Type B pancreatic cell (in vitro differentiated cells): Measurements from ENCODE around the gene PRKG1. TPM values are rescaled to one million over a fixed set of nuclear protein-coding genes. Genes with fewer than 3 reads are reported as not detected.
A peak's percentile ranks its signal among the peaks of the same experiment; 100 is the strongest.
"Not testable (repeated sequence)": the region's sequence is repeated elsewhere in the genome, so short reads cannot be mapped to it uniquely, and the experiment has no call there.

Experiments
- DNase-seq: peaks from one replicate; pipeline ENCODE4 v3.0.0; 2021; ENCODE audit warnings: mixed read lengths; ENCODE audit not compliant: unreplicated experiment; ENCODE audit errors: extremely low spot score
- H3K27ac Mint-ChIP-seq: 2 replicates; pipeline ENCODE4 v1.8.0; 2021; ENCODE audit warnings: mild to moderate bottlenecking, mixed read lengths
- H3K27me3 Mint-ChIP-seq: 2 replicates; pipeline ENCODE4 v1.8.0; 2021; ENCODE audit warnings: mixed read lengths
- H3K36me3 Mint-ChIP-seq: 2 replicates; pipeline ENCODE4 v1.8.0; 2021; ENCODE audit warnings: mixed read lengths
- H3K4me1 Mint-ChIP-seq: one replicate; pipeline ENCODE4 v1.8.0; 2021; ENCODE audit warnings: mixed read lengths; ENCODE audit not compliant: unreplicated experiment
- H3K4me3 Mint-ChIP-seq: 2 replicates; pipeline ENCODE4 v1.8.0; 2021; ENCODE audit warnings: mild to moderate bottlenecking, mixed read lengths
- H3K9me3 Mint-ChIP-seq: 2 replicates; pipeline ENCODE4 v1.8.0; 2021; ENCODE audit warnings: mixed read lengths
- CTCF ChIP-seq: fragments of 200-600 bp; sonication (generic); conservative IDR thresholded peaks from 2 replicates; pipeline ENCODE4 v1.5.0; 2021; ENCODE audit warnings: antibody characterized with exemption, mild to moderate bottlenecking
- total RNA-seq: library from RNA; stranded (reverse); gene quantifications from 2 replicates; pipeline ENCODE4 v1.2.1, GENCODE V29; 2021; ENCODE audit warnings: low replicate concordance

PRKG1 gene
- total RNA-seq, 1 donor from 2014 or later: 12.3 TPM

GRCh38 chr10:51569467-51569866 lies 495.2 kb downstream of the PRKG1 start:
- Mint-ChIP-seq H3K4me1 (peaks cover 5% of the 10 kb centered on the region), H3K36me3 (no peaks in the 10 kb centered on the region), H3K27ac (no peak overlapping the region), H3K27me3 (no peaks in the 10 kb centered on the region), H3K4me3 (no peak overlapping the region), H3K9me3 (no peaks in the 10 kb centered on the region)
- no peak for TF ChIP-seq CTCF
- no peak for DNase-seq

GRCh38 chr10:51574248-51575048 lies 500.2 kb downstream of the PRKG1 start:
- DNase-seq: no peak
- TF ChIP-seq CTCF: no peak
- Mint-ChIP-seq H3K36me3 (no peaks in the 10 kb centered on the region), H3K27me3 (no peaks in the 10 kb centered on the region), H3K4me3 (no peak overlapping the region), H3K9me3 (no peaks in the 10 kb centered on the region), H3K27ac (peak overlapping the region; percentile 59), H3K4me1 (no peaks in the 10 kb centered on the region)

- not testable (repeated sequence) for H3K36me3 Mint-ChIP-seq, H3K27me3 Mint-ChIP-seq, H3K4me3 Mint-ChIP-seq, H3K9me3 Mint-ChIP-seq, H3K27ac Mint-ChIP-seq, H3K4me1 Mint-ChIP-seq, DNase-seq
Observed at GRCh38 chr10:51581196-51581595, 506.9 kb downstream of the PRKG1 start.

GRCh38 chr10:51583976-51584375 lies 509.7 kb downstream of the PRKG1 start:
- H3K4me3 Mint-ChIP-seq: no peak overlapping the region
- no peaks in the 10 kb centered on the region for H3K36me3 Mint-ChIP-seq
- H3K9me3 Mint-ChIP-seq: peaks cover 4% of the 10 kb centered on the region
- no peak overlapping the region for H3K27ac Mint-ChIP-seq
- no peaks in the 10 kb centered on the region for H3K27me3 Mint-ChIP-seq
- no peak for TF ChIP-seq CTCF
- no peaks in the 10 kb centered on the region for H3K4me1 Mint-ChIP-seq
- no peak for DNase-seq

- Mint-ChIP-seq H3K9me3 (peaks cover 4% of the 10 kb centered on the region), H3K4me1 (no peaks in the 10 kb centered on the region), H3K27ac (no peak overlapping the region), H3K36me3 (no peaks in the 10 kb centered on the region), H3K4me3 (no peak overlapping the region), H3K27me3 (no peaks in the 10 kb centered on the region)
- TF ChIP-seq CTCF: no peak
- no peak for DNase-seq
Observed at GRCh38 chr10:51585742-51586141, 511.5 kb downstream of the PRKG1 start.

- Mint-ChIP-seq H3K4me1 (no peaks in the 10 kb centered on the region), H3K9me3 (peaks cover 4% of the 10 kb centered on the region)
- DNase-seq: no peak
Observed at GRCh38 chr10:51588984-51589383, 514.7 kb downstream of the PRKG1 start.

More at GRCh38 chr10:51588984-51589383, 514.7 kb downstream of the PRKG1 start:
- H3K4me3 Mint-ChIP-seq: no peak overlapping the region
- H3K36me3 Mint-ChIP-seq: no peaks in the 10 kb centered on the region
- TF ChIP-seq CTCF: no peak
- H3K27ac Mint-ChIP-seq: no peak overlapping the region
- no peaks in the 10 kb centered on the region for H3K27me3 Mint-ChIP-seq
